Fibroblast of mammary gland (primary cell): ENCODE measurements around the gene MMP25.
A peak's percentile ranks its signal among the peaks of the same experiment; 100 is the strongest.

Experiments
- DNase-seq: peaks from one replicate; pipeline ENCODE4 v3.0.0-alpha.2; 2010; ENCODE audit warnings: low read depth
- H3K4me3 ChIP-seq: 2 replicates; pipeline ENCODE4 v1.5.1; 2011; ENCODE audit warnings: low read depth, mild to moderate bottlenecking, low read length, moderate library complexity; ENCODE audit not compliant: control insufficient read depth
- TF ChIP-seq, protein P1 (sequence below): conservative IDR thresholded peaks from 2 replicates; pipeline ENCODE4 v1.5.1; 2011; ENCODE audit warnings: low read depth, low read length, inconsistent platforms; ENCODE audit not compliant: control insufficient read depth, insufficient read depth

MMP25 gene

DNA sequence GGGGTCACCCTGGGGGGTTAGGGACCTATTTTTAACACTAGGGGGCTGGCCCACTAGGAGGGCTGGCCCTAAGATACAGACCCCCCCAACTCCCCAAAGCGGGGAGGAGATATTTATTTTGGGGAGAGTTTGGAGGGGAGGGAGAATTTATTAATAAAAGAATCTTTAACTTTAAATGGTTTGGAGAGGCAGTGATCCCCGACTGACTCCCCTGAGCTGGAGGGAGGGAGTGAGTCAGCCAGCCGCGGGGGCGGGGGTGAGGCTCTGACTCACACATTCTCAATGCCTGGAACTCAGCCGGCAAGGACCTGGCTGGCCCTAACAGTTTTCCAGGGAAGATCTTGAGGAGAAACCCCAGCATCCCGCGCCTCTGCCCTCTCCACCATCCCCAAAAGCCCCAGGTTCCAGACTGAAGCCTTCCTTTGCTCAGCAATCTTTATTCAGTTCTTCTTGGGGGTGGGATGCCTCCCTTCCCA lies 24.1 kb upstream of the MMP25 start:
- TF ChIP-seq, protein P1, sequence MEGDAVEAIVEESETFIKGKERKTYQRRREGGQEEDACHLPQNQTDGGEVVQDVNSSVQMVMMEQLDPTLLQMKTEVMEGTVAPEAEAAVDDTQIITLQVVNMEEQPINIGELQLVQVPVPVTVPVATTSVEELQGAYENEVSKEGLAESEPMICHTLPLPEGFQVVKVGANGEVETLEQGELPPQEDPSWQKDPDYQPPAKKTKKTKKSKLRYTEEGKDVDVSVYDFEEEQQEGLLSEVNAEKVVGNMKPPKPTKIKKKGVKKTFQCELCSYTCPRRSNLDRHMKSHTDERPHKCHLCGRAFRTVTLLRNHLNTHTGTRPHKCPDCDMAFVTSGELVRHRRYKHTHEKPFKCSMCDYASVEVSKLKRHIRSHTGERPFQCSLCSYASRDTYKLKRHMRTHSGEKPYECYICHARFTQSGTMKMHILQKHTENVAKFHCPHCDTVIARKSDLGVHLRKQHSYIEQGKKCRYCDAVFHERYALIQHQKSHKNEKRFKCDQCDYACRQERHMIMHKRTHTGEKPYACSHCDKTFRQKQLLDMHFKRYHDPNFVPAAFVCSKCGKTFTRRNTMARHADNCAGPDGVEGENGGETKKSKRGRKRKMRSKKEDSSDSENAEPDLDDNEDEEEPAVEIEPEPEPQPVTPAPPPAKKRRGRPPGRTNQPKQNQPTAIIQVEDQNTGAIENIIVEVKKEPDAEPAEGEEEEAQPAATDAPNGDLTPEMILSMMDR, result no peak
- peak overlapping the region; percentile 74 for H3K4me3 ChIP-seq
- DNase-seq, result peak; percentile 96

DNA sequence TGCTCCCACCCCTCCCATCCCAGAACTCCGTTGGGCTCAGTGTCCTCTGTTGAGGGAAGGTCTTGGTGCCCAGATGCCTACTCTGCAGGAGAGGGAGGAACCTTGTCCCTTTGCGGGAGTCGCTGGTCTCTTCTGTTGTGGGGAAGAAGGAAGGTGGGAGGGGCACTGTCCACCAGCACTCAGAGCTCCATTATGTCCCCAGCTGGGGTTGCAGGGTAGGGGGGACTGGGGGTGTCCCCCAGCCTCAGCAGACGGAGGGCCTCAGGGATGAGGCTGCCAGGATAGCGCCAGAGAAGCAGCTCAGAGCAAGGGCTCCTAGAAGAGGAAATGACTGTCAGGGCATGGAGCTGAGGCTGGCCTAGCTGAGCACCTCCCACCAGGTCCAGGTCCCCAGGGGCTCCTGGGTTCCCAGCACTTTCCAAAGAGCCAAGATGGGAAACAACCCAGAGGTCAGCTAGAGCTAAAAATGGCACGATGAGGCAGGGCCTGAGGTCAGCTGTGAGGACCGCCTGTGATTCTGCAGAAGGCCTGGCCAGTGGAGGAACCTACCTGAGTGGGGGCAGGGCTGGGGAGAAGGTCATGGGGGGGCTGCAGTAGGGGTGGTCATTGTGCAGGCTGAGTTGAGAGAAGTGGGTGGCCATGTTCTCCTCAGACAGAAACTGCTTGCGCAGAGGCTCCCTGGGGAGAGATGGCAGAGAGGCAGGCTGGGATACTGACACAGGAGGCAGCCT lies 23.5 kb upstream of the MMP25 start:
- TF ChIP-seq, protein P1, result no peak

DNA sequence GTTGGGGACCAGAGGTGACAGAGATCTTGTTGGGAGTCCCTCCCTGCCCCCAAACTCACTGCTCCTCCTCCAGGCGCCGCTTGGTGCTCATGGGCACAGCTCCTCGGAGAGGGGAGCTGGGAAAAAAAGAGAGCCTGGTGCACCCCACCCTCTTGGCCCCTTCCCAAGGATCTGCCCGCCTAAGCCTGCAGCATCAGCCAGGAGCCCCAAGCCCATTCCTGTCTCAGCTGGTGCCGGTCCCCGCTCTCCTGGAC lies 23.0 kb upstream of the MMP25 start:
- TF ChIP-seq, protein P1, result no peak
- peak; percentile 74 for DNase-seq
- H3K4me3 ChIP-seq, result peak overlapping the region; percentile 74

More for the DNA sequence above, 23.5 kb upstream of the MMP25 start:
- peak overlapping the region; percentile 74 for H3K4me3 ChIP-seq
- peak; percentile 87 for DNase-seq

DNA sequence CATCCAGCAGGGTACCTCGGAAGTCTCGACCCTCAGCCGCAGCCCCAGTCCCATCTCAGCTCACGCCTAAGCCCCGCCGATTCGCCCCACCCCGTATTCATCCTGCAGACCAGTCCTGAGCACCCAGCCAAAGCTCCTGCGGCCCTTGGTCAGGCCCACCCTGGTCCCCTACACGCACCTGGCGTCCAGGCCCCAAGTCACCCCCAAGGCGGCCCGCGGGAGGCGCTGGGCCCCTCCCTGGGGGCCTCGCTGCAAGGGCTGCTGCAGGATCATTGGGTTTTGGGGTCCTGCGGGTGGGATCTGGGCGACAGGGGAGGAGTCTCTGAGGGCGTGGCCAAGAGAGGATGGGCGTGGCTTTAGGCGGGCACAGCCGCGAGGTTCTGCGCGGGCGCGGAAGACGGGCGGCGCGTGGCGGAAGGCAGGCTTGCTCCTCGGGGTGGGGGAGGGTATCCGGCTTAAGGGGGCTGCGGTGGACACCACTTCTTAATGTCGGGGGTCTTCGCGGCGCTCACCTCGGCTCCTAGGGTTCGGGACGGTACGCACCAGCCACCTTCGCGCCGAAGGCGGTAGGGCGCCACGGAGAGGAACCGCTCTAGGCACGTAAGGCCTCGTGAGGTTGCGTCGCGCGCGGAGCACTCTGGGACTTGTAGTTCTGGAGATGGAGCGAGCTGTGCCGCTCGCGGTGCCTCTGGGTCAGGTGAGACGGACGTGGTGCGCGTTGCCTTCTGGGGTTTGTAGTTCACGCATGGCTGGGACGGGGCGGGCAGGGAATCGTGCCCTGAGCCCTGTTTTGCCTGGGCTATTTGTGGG lies 22.5 kb upstream of the MMP25 start, which contains the start of the genes HCFC1R1 and THOC6:
Gene HCFC1R1 (minus strand): TSS at position 274 of the 810 bp plus-strand sequence. CDS start 1 bp downstream, at position 273.
Gene THOC6 (plus strand): TSS at position 367 of the 810 bp plus-strand sequence. CDS start 292 bp downstream, at position 659.
- TF ChIP-seq, protein P1, result no peak
- peak; percentile 98 for DNase-seq

DNA sequence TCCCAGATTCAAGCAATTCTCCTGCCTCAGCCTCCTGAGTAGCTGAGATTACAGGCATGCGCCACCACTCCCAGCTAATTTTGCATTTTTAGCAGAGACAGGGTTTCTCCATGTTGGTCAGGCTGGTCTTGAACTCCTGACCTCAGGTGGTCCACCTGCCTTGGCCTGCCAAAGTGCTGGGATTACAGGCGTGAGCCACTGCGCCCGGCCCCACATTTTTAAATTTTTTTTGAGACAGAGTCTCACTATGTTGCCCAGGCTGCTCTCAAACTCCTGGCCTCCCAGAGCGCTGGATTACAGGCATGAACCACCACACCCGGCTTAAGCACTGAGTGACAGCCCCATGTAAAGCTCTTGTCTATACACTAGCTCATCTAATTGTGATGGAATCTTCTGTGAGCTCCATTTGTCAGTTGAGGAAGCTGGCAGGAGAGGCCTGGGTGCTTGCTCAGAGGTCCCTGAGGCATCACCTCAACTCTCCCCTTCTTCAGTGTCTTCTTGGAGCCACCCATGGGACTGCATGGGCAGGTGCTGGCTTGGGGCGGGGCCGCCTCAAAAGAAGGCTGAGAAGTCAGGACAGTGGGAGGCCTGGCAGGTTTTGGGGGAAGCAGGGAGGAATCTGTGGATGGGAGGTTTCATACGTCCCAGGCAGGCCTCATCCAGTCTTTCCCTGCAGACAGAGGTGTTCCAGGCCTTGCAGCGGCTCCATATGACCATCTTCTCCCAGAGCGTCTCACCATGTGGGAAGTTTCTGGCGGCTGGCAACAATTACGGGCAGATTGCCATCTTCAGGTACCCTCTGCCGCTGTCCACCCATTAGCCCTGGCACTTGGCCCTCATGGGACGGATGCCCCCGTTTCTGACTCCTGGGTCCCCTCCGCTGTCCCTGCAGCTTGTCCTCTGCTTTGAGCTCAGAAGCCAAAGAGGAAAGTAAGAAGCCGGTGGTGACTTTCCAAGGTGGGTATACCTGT lies 21.0 kb upstream of the MMP25 start:
- TF ChIP-seq, protein P1, result no peak

More for the DNA sequence above, 22.5 kb upstream of the MMP25 start, which contains the start of the genes HCFC1R1 and THOC6:
- peak within 1 kb of the TSS; percentile 74 for H3K4me3 ChIP-seq

DNA sequence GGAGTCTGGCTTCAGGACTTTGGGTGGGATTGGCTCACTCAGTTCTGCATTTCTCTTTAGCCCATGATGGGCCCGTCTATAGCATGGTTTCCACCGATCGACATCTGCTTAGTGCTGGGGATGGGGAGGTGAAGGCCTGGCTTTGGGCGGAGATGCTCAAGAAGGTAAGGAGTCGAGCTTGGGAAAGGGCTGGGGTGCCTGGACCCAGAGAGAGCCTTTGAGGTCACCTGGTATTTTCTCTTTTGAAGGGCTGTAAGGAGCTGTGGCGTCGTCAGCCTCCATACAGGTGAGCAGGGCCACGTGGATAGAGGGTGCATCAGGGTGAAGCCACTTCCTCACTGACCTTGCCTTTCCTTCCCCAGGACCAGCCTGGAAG lies 20.4 kb upstream of the MMP25 start:
- TF ChIP-seq, protein P1, result no peak
- no peak overlapping the region for H3K4me3 ChIP-seq
- DNase-seq, result no peak

More for the DNA sequence above, 21.0 kb upstream of the MMP25 start:
- no peak overlapping the region for H3K4me3 ChIP-seq
- no peak for DNase-seq
